GM12878 (cell line): ENCODE results near the gene COX6A2. TPM values are rescaled to one million over a fixed set of nuclear protein-coding genes. Genes with fewer than 3 reads are reported as not detected.

ENCODE experiments used
- ATAC-seq: fragments of 200-7000 bp; cut with Tn5 transposase; 3 replicates; pipeline ENCODE4 v1.9.1; 2020; ENCODE audit warnings: mild to moderate bottlenecking, moderate library complexity
- BruUV-seq: library from RNA; stranded (reverse); fragments of 400-500 nt; replicated peaks from 2 replicates; lab custom pipeline; 2021; lab: Mats Ljungman, UMichigan
- CTCF ChIA-PET: fragments of 300-600 bp; sonication (Branson Sonifier 250); formaldehyde crosslinking; extraction: SDS; loops from one replicate; lab custom pipeline; 2021; ENCODE audit warnings: inconsistent platforms; lab: Yijun Ruan, JAX
- POLR2A ChIA-PET: fragments of 350-600 bp; formaldehyde crosslinking; extraction: SDS; loops from one replicate; lab custom pipeline; 2021; ENCODE audit warnings: inconsistent platforms; lab: Charles Lee
- RAD21 ChIA-PET: fragments of 300-600 bp; sonication (Branson Sonifier 250); formaldehyde crosslinking; loops from one replicate; lab custom pipeline; 2023; ENCODE audit warnings: antibody characterized with exemption; ENCODE audit not compliant: unreplicated experiment; lab: Charles Lee
- SMC1A ChIA-PET: fragments of 300-600 bp; sonication (Branson Sonifier 250); formaldehyde crosslinking; loops from one replicate; lab custom pipeline; 2023; ENCODE audit not compliant: unreplicated experiment, uncharacterized antibody; lab: Charles Lee
- DNase-seq: peaks from one replicate; pipeline ENCODE4 v3.0.0-alpha.2; 2011; ENCODE audit warnings: low read depth, low spot score
- FAIRE-seq: peaks from 3 replicates; lab custom pipeline; 2011; peaks lifted over from hg19 to GRCh38; lab: Jason Lieb, UNC
- H2AFZ ChIP-seq: 2 replicates; pipeline ENCODE4 v1.6.0; 2011; ENCODE audit warnings: low read depth, low read length, control low read depth; ENCODE audit not compliant: control insufficient read depth
- H3K27ac ChIP-seq: 2 replicates; pipeline ENCODE4 v1.5.1; 2011; ENCODE audit warnings: control low read depth; ENCODE audit not compliant: control insufficient read depth, insufficient read depth
- H3K27me3 ChIP-seq, 2 experiments: replicated peaks in 1 of 2; 2 replicates each; pipeline versions ENCODE4 v1.6.0 to v1.6.1; 2011; ENCODE audit warnings: low read length in 1 of 2; ENCODE audit not compliant: control insufficient read depth in 2 of 2, insufficient read depth in 2 of 2
- H3K36me3 ChIP-seq, 2 experiments: 2 replicates each; pipeline ENCODE4 v1.5.1; 2011; ENCODE audit warnings: low read length in 1 of 2; ENCODE audit not compliant: control insufficient read depth in 2 of 2, insufficient read depth in 2 of 2
- H3K4me1 ChIP-seq: 2 replicates; pipeline ENCODE4 v1.6.1; 2011; ENCODE audit warnings: mild to moderate bottlenecking, low read length, moderate library complexity, mixed read lengths; ENCODE audit not compliant: control insufficient read depth, insufficient read depth
- H3K4me2 ChIP-seq: 2 replicates; pipeline ENCODE4 v1.6.0; 2011; ENCODE audit warnings: control low read depth; ENCODE audit not compliant: control insufficient read depth, insufficient read depth
- H3K4me3 ChIP-seq: fragments of 200-600 bp; sonication (generic); 2 replicates; pipeline ENCODE4 v1.5.1; 2016
- H3K79me2 ChIP-seq: 2 replicates; pipeline ENCODE4 v1.6.0; 2011; ENCODE audit warnings: low read length; ENCODE audit not compliant: control insufficient read depth, insufficient read depth
- H3K9ac ChIP-seq: 2 replicates; pipeline ENCODE4 v1.8.0; 2011; ENCODE audit warnings: low read length, control low read depth, mixed read lengths; ENCODE audit not compliant: control insufficient read depth, insufficient read depth
- H3K9me3 ChIP-seq: replicated peaks from 3 replicates; pipeline ENCODE4 v1.5.1; 2011; ENCODE audit warnings: mild to moderate bottlenecking, low read length; ENCODE audit not compliant: control insufficient read depth, insufficient read depth
- H4K20me1 ChIP-seq: 2 replicates; pipeline ENCODE4 v1.6.0; 2011; ENCODE audit not compliant: control insufficient read depth, insufficient read depth
- EGR1 ChIP-seq, 2 experiments: IDR thresholded peaks; 1 replicate in 1 of 2; 2 replicates in 1 of 2; pipeline ENCODE4 v1.6.1; 2011 to 2012; ENCODE audit warnings: low read depth in 2 of 2, low read length in 2 of 2, borderline replicate concordance in 1 of 2, mild to moderate bottlenecking in 1 of 2, moderate library complexity in 1 of 2
- GABPA ChIP-seq: IDR thresholded peaks from 2 replicates; pipeline ENCODE4 v1.6.1; 2014; ENCODE audit warnings: antibody characterized with exemption, low read depth, mild to moderate bottlenecking, inconsistent platforms
- JUNB ChIP-seq: IDR thresholded peaks from 2 replicates; pipeline ENCODE4 v1.6.1; 2016; ENCODE audit warnings: antibody characterized with exemption, mild to moderate bottlenecking
- NFYB ChIP-seq: IDR thresholded peaks from 2 replicates; pipeline ENCODE4 v1.6.1; 2011; ENCODE audit warnings: low read depth, mild to moderate bottlenecking, low read length, improper control_type of control experiment, moderate library complexity; ENCODE audit not compliant: insufficient read depth
- NR2C1 ChIP-seq: fragments of 450-650 bp; IDR thresholded peaks from 2 replicates; pipeline ENCODE4 v1.6.1; 2017; ENCODE audit warnings: antibody characterized with exemption, mild to moderate bottlenecking, moderate library complexity
- RCOR1 ChIP-seq: conservative IDR thresholded peaks from 2 replicates; pipeline ENCODE4 v1.6.1; 2012; ENCODE audit warnings: low read depth, low read length, improper control_type of control experiment
- TCF12 ChIP-seq: IDR thresholded peaks from 2 replicates; pipeline ENCODE4 v1.6.1; 2011; ENCODE audit warnings: low read depth, mild to moderate bottlenecking, low read length
- WGBS: methylation state at CpG from one replicate; pipeline ENCODE4 v1.1.6; 2016; ENCODE audit warnings: low lambda C conversion rate; ENCODE audit not compliant: insufficient replicate concordance, insufficient coverage; ENCODE audit errors: missing lambda C conversion rate; 5-methylcytosine and 5-hydroxymethylcytosine counted together
- in situ Hi-C: fragments of 300-500 bp; cut with MboI; formaldehyde crosslinking; loops from 9 replicates; pipeline ENCODE4 v1.14.3; 2018; ENCODE audit warnings: mixed read lengths
- intact Hi-C: fragments of 100-400 bp; cut with micrococcal nuclease; formaldehyde crosslinking; loops from one replicate; pipeline ENCODE4 v1.14.2; 2022; ENCODE audit not compliant: unreplicated experiment
- polyA plus RNA-seq, 11 experiments: library from polyadenylated mRNA; depleted of rRNA in 4 of 11; unstranded in 6 of 11; stranded (reverse) in 5 of 11; fragments of >200 nt; fragmentation: Nextera tagmentation in 4 of 11; fragmentation: Illumina TruSeq in 1 of 11; extraction: Ambion mirVana in 4 of 11; extraction: Trizol in 1 of 11; gene quantifications; 1 replicate in 1 of 11; 2 replicates in 10 of 11; pipeline versions ENCODE4 v1.2.1 to v1.2.3, GENCODE V29; 2011 to 2016; ENCODE audit warnings: inconsistent platforms in 2 of 11, missing spikeins in 2 of 11, low read depth in 1 of 11
- total RNA-seq, 4 experiments: library from RNA; depleted of rRNA in 3 of 4; stranded (reverse); fragments of >200 nt in 3 of 4; fragmentation: Illumina TruSeq in 1 of 4; extraction: Trizol in 1 of 4; gene quantifications; 2 replicates each; pipeline versions ENCODE4 v1.2.1 to v1.2.3, GENCODE V29; 2013 to 2021
- TF ChIP-seq, protein P1 (sequence below): IDR thresholded peaks from 2 replicates; pipeline ENCODE4 v1.6.1; 2011; ENCODE audit warnings: low read depth, low read length, improper control_type of control experiment, borderline replicate concordance

COX6A2 gene
- total and polyA plus RNA-seq, 10 of the 15 experiments (the other 5 are each of a cell fraction or from before 2014, with no cell fraction given), result not detected

DNA sequence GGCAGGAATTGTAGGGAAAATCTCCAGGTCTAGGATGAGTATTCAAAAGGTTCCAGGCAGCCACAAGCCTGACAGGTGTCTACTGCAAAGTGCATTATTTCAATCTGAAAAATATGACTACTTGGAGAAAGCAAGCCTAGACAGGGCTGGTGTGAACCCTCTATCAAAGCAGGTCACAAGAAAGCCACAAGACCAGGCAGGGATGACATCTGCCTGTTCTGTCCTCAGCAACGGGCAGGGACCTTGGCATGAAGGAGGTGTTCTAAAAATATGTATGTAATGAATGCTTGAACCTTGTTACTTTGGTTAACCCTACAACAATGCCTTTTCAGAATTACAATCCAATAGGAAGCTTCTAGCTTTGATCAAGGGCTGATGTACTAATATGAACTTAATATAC is 1.2 kb upstream of the COX6A2 start:
- POLR2A ChIA-PET, result interaction anchor here (1.2 to 1.8 kb wide), 2 partner anchors 9 to 23 kb away, joined by 4 to 5 read pairs; no protein-coding TSS in a partner anchor

More for the DNA sequence above, 1.2 kb upstream of the COX6A2 start:
- H3K27ac ChIP-seq, result no peak overlapping the region
- ChIA-PET SMC1A (interaction anchor here (1.0 to 5.2 kb wide), 7 partner anchors 9 to 53 kb away, joined by 3 to 31 read pairs (median 6); partner anchors contain the start of gene ZNF843), CTCF (interaction anchor here (0.8 to 4.8 kb wide), 10 partner anchors 8 to 487 kb away, joined by 3 to 20 read pairs (median 3); no protein-coding TSS in a partner anchor), RAD21 (interaction anchor here (0.6 to 3.2 kb wide), 3 partner anchors 10 to 44 kb away, joined by 3 to 20 read pairs (median 5); partner anchors contain the start of gene ZNF843)
- intact Hi-C loops (no loop called here), in situ Hi-C loops (loop anchor here (25.0 kb wide), 1 partner anchor 442 kb away; the partner anchor contains the start of gene HSD3B7)
- H3K36me3 ChIP-seq, result no peaks in the 10 kb centered on the region
- peak; percentile 25; the same call in 2 of the 3 replicates for ATAC-seq
- no peak overlapping the region for H3K4me2 ChIP-seq
- DNase-seq, result no peak
- H3K79me2 ChIP-seq, result no peaks in the 10 kb centered on the region
- no peaks in the 10 kb centered on the region; the same call in 2 of the 3 replicates for H3K9me3 ChIP-seq
- FAIRE-seq, result no peak
- no TSS peak for BruUV-seq
- no peak overlapping the region for H3K4me3 ChIP-seq
- no peaks in the 10 kb centered on the region for H4K20me1 ChIP-seq
- H3K4me1 ChIP-seq, result no peaks in the 10 kb centered on the region
- no peak overlapping the region for H2AFZ ChIP-seq
- no peak overlapping the region for H3K9ac ChIP-seq
- 0% methylated on average over 1 of the region's 1 CpG for WGBS
- TF ChIP-seq TCF12, result no peak
- no peak for TF ChIP-seq GABPA
- no peak for TF ChIP-seq NFYB
- TF ChIP-seq RCOR1, result no peak
- TF ChIP-seq, protein P1, sequence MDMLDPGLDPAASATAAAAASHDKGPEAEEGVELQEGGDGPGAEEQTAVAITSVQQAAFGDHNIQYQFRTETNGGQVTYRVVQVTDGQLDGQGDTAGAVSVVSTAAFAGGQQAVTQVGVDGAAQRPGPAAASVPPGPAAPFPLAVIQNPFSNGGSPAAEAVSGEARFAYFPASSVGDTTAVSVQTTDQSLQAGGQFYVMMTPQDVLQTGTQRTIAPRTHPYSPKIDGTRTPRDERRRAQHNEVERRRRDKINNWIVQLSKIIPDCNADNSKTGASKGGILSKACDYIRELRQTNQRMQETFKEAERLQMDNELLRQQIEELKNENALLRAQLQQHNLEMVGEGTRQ, result no peak
- TF ChIP-seq EGR1 (IDR thresholded peaks at IDR 0.05; ENCODE audit: borderline replicate concordance in 1 of 2, low read depth in 2 of 2, low read length in 2 of 2), result no peak
- TF ChIP-seq JUNB, result no peak
- no peak for TF ChIP-seq NR2C1
- H3K27me3 ChIP-seq, result no peaks in the 10 kb centered on the region
